Right atrium auricular region (tissue), 2 donors: ENCODE data around the gene MPRIP. TPM values are rescaled to one million over a fixed set of nuclear protein-coding genes. Genes with fewer than 3 reads are reported as not detected.

Experiments used
- DNase-seq: peaks from one replicate; pipeline ENCODE4 v3.0.0-alpha.2; 2019; ENCODE audit warnings: low spot score
- H3K27ac ChIP-seq, 2 donors: fragments of 200-600 bp; sonication (generic); 1 replicate in 1 of 2; 2 replicates in 1 of 2; pipeline ENCODE4 v1.5.1; 2016 to 2019
- H3K27me3 ChIP-seq, 2 donors: fragments of 200-600 bp; sonication (generic); one replicate each; pipeline versions ENCODE4 v1.5.1 to v1.6.0; 2017 to 2019
- H3K36me3 ChIP-seq: fragments of 200-600 bp; sonication (generic); one replicate; pipeline ENCODE4 v1.5.1; 2016
- H3K4me1 ChIP-seq, 2 donors: fragments of 200-600 bp; sonication (generic); one replicate each; pipeline versions ENCODE4 v1.5.1 to v1.6.0; 2017 to 2019
- H3K4me3 ChIP-seq, 2 donors: fragments of 200-600 bp; sonication (generic); 1 replicate in 1 of 2; 2 replicates in 1 of 2; pipeline ENCODE4 v1.5.1; 2017 to 2019; ENCODE audit warnings: mild to moderate bottlenecking in 1 of 2, moderate library complexity in 1 of 2
- H3K9me3 ChIP-seq, 2 donors: fragments of 200-600 bp; sonication (generic); one replicate each; pipeline ENCODE4 v1.5.1; 2019
- CTCF ChIP-seq, 2 donors: fragments of 200-600 bp; sonication (generic); IDR thresholded peaks; one replicate each; pipeline ENCODE4 v1.5.1; 2019; ENCODE audit warnings: antibody characterized with exemption in 2 of 2
- total RNA-seq, 2 donors: library from RNA; depleted of rRNA; stranded (reverse); fragments of >200 nt; gene quantifications; one replicate each; pipeline ENCODE4 v1.1.0, GENCODE V29; 2016

MPRIP gene
- total RNA-seq, 2 donors from 2014 or later = 102 to 145 TPM

GRCh38 chr17:17161759-17162158 is 119.5 kb downstream of the MPRIP start:
- TF ChIP-seq CTCF (IDR thresholded peaks at IDR 0.05) = no peak
- Histone ChIP-seq H3K4me3 (no peak overlapping the region), H3K27ac (no peak overlapping the region), H3K36me3 (peaks cover 96% of the 10 kb centered on the region), H3K27me3 (no peaks in the 10 kb centered on the region), H3K9me3 (no peaks in the 10 kb centered on the region), H3K4me1 (no peaks in the 10 kb centered on the region)
- DNase-seq = no peak

- no peak overlapping the region for H3K27ac ChIP-seq
- peaks cover 89% of the 10 kb centered on the region for H3K36me3 ChIP-seq
- no peaks in the 10 kb centered on the region for H3K27me3 ChIP-seq
- H3K4me1 ChIP-seq = no peaks in the 10 kb centered on the region
- H3K4me3 ChIP-seq = no peak overlapping the region
- TF ChIP-seq CTCF (IDR thresholded peaks at IDR 0.05) = no peak
- H3K9me3 ChIP-seq = no peaks in the 10 kb centered on the region
- DNase-seq = no peak
Observed at GRCh38 chr17:17164156-17164555, 121.9 kb downstream of the MPRIP start.

GRCh38 chr17:17164676-17165075 is 122.4 kb downstream of the MPRIP start:
- Histone ChIP-seq H3K9me3 (no peaks in the 10 kb centered on the region), H3K27ac (no peak overlapping the region), H3K36me3 (peaks cover 84% of the 10 kb centered on the region), H3K4me3 (no peak overlapping the region), H3K27me3 (no peaks in the 10 kb centered on the region), H3K4me1 (no peaks in the 10 kb centered on the region)
- TF ChIP-seq CTCF (IDR thresholded peaks at IDR 0.05) = no peak
- DNase-seq = no peak

- Histone ChIP-seq H3K4me1 (peaks cover 0 to 6% of the 10 kb centered on the region in 2 donors), H3K9me3 (no peaks in the 10 kb centered on the region), H3K27ac (no peak overlapping the region), H3K27me3 (no peaks in the 10 kb centered on the region), H3K36me3 (peaks cover 82% of the 10 kb centered on the region), H3K4me3 (no peak overlapping the region)
- no peak for DNase-seq
- TF ChIP-seq CTCF (IDR thresholded peaks at IDR 0.05) = no peak
Observed at GRCh38 chr17:17165666-17166308, 123.5 kb downstream of the MPRIP start.

GRCh38 chr17:17166446-17166845 is 124.2 kb downstream of the MPRIP start:
- H3K36me3 ChIP-seq = peaks cover 77% of the 10 kb centered on the region
- no peaks in the 10 kb centered on the region for H3K27me3 ChIP-seq
- H3K27ac ChIP-seq = no peak overlapping the region
- TF ChIP-seq CTCF (IDR thresholded peaks at IDR 0.05) = no peak
- DNase-seq = no peak
- no peaks in the 10 kb centered on the region for H3K9me3 ChIP-seq
- no peak overlapping the region for H3K4me3 ChIP-seq
- H3K4me1 ChIP-seq = peaks cover 0 to 13% of the 10 kb centered on the region in 2 donors

- H3K27me3 ChIP-seq = no peaks in the 10 kb centered on the region
- peaks cover 77% of the 10 kb centered on the region for H3K36me3 ChIP-seq
- H3K4me3 ChIP-seq = no peak overlapping the region
- no peak for DNase-seq
- no peak overlapping the region for H3K27ac ChIP-seq
- TF ChIP-seq CTCF (IDR thresholded peaks at IDR 0.05) = no peak
- peaks cover 0 to 21% of the 10 kb centered on the region in 2 donors for H3K4me1 ChIP-seq
- no peaks in the 10 kb centered on the region for H3K9me3 ChIP-seq
Observed at GRCh38 chr17:17167356-17167755, 125.1 kb downstream of the MPRIP start.
